Measurements from ENCODE around the gene METTL16.

The METTL16 gene

DNA sequence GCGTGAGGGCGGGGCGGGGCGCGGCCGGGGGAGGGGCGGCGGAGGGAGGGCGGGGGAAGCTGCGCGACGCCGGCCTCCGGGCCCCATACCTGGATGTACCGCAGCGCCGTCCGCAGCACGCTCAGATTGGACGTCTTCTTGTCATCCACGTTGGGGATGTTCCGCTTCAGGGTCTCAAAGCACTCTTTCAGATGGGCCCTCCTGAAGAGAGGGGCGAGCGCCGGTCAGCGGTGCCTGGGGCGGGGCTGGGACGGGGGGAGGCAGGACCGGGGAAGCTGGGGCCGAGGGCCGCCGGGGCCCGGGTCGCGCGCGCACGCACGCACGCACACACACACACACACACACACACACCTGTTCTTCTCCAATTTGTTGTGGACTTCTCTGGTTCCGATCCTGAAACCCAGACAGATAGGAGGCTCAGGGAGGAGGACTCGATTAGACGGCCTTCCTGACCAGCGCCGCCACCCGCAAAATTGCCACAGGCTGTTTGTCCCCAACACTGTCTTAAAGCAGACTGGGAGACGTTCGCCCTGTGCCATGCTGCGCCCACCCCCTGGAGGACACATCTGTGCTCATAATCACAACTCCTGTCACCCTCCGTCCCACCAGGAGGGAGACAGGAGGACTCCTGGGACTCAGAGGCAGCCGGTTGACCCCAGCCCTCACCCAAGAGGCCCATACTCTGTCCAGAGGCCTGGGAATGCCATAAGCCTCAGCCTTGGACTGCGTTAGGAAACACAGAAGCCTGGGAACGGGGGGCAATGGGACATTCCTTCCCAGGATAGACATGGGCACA, 117.5 kb downstream of the METTL16 start:
- peak; percentile 61 for DNase-seq

DNA sequence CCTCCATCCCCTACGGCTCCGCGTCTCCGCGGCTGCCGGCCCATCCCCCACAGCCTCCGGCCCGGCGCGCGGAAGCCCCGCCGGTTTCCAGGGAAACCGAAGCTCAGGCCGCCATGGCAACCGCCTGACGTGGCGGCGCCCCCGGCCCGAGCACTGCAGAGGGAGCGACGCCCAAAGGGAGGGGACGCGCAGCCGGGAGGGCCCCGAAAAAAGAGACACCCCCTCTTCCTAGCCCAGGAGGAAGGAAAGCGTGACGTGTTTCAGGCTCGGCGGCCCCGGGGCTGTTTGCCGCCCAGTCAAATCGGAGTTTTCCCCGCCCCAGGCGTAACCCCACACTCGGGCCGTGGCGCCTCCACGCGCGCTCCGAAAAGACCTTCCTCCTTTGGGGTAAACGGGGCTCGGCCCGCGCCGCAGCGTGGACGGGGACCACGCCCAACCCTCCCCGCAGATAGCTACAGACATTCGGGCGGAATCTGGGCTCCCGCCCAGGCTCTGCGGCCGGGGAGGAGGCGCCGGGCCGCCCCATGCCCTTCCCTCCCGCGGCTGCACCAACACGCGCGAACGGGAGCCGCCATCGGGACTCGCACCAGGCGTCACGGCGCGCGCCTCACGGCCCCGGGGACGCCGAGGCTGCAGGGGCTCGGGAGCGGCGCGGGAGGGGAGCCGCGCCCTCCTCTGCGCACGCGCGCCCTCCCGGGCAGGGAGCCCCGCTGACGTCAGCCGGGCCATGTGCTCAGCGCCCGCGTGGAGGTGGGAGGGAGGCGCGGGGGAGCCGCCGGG, 118.3 kb downstream of the METTL16 start:
- DNase-seq, result peak; percentile 96

DNA sequence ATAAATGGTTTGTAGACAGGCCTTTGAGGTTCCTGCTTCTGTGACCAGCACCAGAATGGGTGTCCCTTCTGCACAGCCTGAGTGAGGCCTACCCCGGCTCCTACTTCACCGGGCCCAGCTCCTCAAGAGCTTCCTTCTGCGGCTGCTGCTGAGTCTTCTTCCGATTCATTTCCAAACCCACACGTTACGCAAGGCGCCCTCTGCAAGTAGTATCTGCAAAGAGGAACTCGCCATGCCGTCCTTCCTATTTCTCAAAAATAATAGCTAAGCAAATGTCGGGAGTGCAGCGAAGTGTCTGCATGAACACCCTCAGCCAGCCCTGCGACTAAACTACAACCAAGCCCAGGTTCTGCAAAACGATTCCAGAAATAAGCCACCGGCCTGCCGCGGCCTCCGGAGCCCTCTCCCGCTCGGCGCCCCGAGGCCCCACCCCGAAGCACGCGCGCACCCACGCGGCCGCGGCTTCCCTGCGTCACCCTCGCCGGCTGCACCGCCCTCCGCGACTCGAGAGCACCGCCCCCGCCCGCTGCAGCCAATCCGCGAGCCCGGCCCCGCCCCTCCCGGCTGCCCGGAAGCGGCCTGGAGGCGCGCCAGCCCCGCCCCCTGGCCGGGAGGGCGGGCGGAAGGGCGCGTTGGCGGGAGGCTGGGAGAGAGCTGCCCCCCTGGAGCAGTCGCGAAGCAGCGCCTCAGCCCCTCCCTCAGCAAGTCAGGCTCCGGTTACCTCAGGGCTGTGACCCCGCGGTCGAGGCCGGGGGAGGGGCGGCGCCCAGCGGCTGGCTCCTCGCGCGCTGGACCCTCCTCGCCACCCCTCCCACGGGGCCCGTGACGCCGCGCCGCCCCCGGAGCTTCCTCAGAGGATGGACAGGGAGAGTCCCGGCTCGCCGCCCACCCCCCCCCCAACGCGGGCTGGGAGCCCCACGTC, 119.2 kb downstream of the METTL16 start:
- peak; percentile 98 for DNase-seq

DNA sequence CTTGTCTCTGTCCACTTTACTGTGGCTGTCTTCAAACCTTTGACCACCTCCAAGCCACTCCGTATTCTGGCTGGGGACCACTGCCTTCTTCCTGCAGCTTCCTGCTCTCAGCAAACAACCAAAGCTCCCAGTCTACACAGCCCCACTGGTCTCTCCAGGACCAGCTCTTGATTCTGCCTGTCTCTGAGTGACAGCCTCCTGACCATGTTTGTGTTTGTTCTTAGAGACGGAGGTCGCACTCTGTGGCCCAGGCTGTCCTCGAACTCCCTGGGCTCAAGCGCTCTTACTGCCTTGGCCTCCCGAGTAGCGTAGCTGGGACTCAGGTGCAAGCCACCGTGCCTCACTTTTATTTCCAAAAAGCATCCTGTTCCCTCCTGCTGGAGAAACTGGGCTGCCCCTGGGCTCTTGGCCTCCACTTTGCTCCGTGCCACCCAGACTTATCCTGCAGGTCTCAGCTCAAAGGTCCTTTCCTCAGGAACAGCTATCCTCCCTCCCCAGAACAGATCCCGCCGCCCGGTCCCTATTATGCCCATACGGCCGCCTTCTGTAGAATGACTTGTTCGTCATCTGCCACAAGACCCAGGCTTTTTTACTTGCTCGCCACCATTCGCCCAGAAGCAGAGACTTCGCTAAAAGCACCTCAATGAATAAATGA, 120.0 kb downstream of the METTL16 start:
- DNase-seq, result no peak

DNA sequence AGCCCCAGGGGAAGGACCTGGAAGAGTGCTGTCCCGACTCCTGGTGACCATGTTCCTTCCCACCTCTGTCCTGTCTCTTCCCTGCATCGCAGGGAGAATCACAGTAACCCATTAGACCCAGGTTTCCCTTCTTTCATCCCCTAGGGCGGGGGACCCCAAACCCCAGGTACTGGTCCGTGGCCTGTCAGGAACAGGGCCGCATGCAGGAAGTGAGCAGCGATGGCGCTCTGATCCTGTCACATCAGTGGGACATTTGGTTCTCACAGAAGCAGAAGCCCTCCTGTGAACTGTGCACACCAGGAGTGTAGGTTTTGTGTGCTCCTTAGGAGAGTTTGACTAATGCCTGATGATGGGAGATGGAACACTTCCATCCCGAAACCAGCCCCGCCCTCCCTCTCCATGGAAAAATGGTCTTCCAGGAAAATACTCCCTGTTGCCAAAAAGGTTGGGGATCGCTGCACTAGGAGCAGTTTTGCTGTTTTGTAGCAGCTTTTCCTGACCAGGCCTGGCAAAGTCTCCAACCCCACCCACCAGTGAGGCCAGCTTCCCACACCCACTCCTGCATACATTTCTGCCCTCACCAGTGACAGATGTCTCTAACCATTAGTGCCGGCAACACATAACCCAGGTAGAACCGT, 121.4 kb downstream of the METTL16 start:
- no peak for DNase-seq

DNA sequence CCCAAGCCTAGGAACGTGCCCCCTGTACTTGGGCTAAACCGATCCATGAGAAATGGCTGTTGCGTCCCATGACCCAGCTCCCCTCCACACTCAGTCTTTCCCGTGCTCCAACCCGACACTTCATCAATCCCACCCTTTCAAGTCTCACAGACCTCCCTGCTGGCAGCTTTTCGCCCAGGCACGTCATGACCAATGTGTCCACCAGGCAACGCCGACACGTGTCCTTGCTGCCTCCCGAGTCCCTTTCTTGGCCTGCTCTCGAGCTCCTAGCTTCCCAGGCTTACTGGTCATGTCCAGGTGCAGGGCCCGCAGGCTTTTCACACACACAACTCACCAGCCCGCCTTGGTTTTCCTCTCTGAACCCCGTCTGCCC, 123.0 kb downstream of the METTL16 start:
- DNase-seq, result peak; percentile 48

DNA sequence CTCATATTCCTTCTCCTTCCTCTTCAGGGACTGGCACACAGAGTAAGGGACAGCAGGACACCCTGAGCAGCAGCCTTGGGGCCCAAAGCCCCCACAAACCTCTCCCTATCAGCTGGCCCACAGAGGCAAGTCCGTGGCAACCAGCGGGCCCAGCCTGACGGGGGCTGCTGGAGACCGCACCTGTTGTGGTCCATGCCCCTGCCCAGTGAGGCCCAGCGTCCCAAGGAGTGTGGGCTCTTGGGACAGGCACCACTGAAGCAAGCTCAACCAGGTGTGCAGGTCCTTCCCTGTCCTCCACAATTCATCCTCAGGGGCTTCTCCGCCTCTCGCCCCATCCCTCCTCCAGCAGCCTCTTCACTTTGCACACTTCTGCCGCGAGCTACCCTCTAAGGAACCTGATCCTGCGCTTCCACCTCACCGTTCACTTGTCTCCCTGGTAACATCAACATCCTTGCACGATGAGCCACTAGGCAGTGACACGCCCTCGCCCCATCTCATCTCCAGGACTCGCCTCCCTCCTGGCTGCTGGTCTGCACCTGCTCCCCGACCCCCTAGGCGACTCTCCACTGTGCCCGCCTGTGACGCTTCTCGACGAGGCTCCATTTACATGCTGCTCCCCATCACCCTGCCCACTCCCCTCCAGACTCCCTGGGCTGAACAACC, 123.5 kb downstream of the METTL16 start:
- DNase-seq, result no peak

DNA sequence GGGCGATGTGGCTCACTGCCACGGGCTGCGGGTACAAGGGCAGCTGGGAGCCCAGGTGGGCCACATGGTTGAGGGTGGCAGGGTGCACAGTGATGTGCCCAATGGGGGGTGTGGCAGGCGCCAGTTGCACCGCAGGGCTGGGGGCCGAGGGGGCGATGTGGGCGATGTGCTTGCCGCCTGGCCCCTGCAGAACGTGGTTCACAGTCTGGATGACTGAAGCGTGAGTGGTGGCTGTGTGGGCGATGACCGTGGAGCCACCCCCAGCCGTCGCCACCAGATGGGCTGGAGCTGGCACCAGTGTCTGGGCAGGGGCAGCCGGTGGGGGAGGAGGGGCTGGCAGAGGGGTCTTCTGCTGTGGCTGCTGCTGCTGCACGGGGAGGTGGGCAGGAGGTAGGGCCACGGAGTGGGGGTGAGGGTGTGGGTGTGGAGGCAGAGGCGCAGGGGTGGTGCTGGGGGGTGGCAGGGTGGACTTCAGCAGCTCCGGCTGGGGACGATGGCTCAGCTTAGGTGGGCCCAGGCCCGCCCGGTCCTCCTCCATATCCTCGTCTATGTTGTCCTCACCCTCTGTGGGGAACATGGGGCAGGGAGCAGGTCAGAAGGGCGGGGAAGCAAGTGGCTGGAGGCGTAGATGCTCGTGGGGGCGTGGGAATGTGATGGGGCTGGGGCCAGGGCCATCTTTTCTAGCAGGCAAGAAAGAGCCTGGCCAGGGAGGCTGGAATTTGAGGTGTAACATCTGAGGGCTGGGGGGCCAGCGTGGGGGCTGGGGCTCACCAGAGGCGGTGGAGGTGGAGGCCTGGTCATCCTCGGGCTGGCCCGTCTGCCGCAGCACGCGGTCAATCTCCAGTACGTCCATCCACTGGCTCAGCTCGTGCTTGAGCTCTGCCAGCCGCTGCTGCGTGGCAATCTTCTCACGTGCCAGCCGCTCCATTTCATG, 124.3 kb downstream of the METTL16 start:
- no peak for DNase-seq

DNA sequence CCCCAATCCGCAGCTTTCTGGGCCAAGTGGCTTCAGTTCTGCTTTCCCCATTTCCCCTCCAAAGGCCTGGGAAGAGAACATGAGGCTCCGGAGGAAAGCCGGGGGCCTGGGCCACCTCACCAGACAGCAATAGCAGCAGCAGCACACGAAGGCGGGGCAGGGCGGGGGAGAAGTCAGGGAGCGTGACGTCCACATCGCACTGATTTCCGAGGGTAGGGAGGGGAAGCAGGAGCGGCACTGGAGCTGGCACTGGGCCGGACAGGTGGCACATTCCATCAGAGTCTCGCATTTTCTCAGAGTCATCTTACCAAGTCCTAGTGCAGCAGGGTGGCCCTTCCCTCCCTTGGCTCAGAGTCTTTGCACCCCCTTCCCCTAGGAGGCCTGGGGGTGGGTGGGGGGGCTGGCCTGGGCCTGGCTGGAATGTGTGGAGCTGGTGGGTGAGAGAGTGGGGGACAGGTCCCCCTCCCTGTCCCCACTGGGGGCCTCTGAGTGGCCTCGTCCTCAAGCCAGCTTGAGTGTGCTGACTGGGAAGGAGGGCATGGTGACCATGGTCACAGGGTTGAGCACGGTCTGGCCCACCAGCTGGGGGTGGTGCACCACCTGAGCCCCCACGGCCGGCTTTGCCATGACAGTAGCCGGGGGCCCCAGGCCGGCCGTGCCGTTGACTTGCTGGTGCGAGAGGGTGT, 125.1 kb downstream of the METTL16 start:
- no peak for DNase-seq

DNA sequence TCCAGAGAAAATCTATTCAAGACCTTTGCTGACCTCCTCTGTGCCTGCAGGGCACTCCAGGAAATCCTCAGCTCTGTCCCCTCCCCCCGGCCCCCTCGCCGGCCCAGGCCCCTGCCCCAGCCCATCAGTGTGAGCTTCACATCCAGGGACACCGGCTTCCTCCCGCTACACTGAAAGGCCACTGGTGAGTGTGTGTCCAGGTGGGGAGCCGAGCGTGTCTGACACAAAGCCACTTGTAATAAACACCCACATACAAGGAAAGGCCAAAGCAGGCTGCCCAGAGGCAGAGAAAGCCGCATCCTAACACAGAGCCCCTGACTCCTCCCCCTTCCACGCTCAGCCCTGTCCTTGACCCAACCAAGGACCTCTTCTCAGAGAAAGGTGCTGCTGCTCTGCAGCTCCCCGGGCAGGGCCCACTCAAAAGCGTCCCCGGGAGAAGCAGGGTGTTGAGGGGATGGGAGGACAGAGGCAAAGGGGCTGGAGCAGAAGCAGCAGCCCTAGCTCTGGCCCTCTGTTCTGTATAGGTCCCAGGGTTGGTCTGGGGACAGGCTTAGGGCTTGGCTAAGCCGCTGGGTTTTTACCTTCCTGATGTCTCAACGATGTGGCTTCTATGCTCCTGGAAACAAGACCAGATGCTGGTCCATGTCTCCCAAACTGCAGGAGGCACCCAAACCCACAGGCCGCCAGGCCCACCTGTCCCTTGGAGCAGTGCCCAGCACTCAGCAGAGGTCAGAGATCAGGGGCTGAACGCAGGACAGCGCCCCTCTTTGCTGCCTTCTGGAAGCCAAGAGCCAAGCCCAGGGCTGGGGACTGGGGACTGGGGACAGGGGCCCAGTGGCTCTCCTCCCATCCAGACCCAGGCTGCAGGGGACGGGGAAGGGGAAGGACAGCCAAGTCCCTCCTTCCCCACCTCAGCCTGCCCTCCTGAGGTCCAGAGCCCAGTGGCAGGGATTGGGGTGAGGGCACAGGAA, 126.2 kb downstream of the METTL16 start:
- DNase-seq, result no peak

DNA sequence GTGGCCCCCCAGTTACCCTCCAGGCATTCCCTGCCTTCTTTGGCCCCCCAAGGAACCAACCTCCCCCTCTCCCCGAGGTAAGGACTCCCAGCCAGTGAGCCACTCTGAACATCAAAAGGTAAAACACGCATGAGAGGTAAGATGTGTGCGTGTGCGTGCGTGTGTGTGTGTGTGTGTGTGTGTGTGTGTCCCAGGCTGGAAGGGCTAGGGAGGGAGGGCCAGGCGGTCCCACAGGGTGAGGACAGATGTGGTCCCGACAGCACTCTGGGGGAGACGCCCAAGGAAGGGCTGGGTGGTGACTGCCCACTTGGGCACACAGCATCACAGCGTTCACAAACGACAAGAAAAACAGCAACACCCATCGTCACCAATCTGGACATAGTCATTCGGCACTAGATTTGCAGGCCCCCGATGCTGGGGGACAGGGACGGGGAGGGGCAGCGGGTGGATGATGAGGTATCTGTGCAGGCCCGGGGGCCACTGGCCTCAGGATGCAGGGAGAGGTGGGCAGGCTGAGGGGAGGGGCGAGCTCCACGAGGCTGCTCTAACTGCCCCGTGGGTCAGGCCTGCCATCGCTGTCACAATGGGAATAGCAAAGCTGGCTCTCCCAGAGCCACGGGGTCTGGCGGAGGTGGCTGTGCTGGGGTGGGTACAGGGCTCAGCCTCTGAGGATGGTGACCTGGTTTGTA, 127.1 kb downstream of the METTL16 start:
- DNase-seq, result no peak

DNA sequence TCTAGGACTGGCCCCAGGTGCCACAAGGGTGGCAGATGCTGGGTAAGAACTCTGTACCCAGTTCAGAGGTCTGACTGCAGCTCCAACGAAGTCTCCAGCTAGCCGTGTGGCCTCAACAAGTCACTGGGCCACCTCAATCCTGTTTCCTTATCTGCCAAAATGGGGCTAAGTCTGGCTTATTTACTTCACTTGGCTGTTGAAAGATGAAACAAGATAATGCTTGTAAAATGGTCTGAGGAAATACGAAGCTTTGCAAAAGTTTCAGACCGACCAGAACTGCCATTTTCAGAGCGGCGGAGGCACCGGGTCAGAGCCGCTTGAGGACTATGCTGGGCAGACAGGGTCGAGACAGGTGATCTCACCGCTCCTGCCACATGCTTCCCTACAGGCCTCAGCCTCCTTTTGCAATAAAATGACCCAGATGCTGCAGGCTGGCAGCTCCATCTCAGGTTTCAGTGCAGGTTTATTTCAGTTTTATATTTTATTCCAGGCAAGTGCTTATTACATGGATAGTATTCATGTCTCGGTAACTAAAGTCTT, 128.0 kb downstream of the METTL16 start:
- no peak for DNase-seq

DNA sequence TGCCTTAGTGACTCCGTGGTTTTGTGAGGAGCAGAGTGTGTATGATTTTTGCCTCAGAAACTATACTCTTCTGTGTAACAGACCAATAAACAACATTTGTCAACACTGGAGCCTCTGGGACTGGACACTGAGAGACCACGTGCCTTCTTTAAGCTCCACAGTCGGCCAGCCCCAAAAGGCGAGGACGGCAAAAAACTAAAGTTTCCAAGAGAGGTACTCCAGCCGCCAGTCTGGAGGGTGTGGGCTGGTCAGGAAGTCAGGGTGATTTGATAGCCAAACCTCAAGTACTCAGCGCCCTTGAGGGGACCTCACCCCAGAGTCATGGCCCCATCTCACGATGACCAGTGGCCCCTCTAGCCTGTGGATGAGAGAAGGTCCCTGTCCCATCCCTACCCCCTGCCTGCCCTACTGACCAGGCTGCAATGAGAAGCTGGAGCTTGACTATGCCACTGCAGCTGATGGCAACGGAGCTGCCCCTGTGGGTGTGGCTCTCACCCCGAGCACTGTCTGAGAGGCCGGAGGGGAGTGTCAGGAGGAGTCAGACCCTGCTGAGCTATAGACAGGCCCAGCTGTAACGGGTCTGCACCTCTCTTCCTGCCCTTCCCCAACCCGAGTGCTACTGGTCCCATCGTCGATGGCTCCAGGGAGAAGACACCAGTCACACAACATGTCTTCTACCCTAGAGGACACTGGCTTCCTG, 130.6 kb downstream of the METTL16 start:
- DNase-seq, result no peak

DNA sequence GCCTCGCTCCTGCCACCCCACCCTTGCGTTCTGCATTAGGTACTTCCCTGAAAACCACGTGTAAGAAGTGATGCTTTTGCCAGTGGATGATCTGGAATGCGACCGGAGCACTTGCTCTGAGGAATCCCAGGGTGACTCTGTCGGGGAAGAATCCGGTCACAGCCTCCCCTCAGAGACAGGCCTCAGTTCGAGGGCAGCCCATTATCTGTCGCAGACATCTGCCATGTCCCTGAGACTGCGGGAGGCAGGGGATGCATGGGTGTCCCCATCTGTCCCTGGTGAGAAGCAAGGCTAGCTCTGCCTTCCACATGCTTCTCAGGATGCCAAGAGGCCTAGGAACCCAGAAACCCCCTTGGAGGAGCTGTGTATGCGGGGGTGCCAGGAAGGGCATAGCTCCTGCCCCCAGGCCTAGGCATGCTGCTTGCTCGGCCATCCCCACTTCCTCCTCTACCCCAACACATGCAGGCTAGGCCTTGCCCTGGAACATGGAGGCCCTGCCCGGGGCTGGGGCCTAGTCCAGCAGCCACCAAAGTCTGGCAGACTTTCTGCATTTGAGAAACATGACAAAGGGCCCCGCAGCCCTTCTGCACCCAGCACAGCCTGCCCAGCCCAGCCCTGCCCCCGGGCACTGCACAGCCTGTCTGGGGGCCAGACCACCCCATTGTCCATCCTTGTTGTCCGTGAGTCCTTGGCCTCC, 131.3 kb downstream of the METTL16 start:
- peak; percentile 64 for DNase-seq

DNA sequence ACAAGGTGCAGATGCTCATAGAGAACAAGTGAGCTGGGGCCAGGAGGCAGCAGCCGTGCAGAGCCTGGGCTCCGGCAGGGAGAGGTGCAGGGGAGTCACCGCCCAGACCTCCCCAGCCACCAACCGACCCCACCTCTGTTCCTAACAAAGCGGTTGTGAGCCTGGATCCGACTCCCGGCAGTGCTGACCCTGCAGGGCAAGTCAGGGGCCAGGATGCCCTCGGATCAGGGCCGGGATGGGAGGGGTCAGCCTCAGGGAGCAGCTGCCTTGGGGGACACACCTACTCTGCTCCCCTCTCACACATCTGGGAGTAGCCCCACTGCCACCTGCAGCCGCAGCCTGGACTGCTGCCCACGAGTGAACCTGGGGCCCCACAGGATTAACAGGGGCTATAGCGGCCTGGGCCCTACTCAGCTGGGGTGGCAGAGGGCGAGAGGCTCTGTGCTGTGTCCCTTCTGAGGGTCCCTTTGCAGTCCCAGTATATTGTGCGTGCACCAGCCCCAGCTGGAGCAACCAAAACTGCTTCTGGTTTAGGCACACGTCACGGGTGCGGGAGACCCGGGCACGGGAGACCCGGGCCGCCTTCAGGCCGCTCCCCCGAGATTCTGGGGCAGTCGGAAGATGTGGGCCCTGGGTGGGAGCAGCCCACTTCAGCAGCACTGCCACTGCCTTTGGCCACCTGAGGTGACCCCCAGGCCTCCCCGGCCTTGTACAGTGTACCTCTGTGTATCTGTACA, 132.0 kb downstream of the METTL16 start:
- DNase-seq, result no peak

DNA sequence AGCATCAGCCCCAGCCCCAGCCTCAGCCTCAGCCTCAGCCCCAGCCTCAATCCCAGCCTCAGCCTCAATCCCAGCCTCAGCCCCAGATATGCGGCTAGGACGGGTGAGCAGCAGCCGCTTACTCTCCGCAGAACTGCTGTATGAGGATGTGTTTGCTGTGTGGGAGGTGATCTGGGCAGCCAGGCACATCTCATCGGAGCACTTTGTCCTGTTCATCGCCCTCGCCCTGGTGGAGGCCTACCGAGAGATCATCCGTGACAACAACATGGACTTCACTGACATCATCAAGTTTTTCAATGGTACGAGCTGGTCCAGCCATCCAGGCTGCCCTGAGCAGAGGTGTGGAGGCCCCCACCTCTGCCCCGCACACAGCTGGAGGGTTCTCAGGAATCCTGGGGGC, 132.8 kb downstream of the METTL16 start:
- DNase-seq, result no peak
